NCI-H2196 (cell line): Measurements from ENCODE around the gene PUDP.
"Not testable (repeated sequence)": the region's sequence is repeated elsewhere in the genome, so short reads cannot be mapped to it uniquely, and the experiment has no call there.

ENCODE experiments used
- DNase-seq: peaks from one replicate; lab custom pipeline; 2025; ENCODE audit not compliant: unreplicated experiment; lab: John Stamatoyannopoulos, UW

Gene PUDP

GRCh38 chrX:7147978-7148854 lies at the start of gene PUDP:
Gene PUDP, minus strand, starts transcription at chrX:7148153. Its CDS starts 40 bp downstream, at chrX:7148113.
- peak; percentile 83 for DNase-seq

GRCh38 chrX:7194606-7195005 lies 46.7 kb upstream of the PUDP start:
- DNase-seq = no peak

- no peak for DNase-seq
Observed at GRCh38 chrX:7192871-7193270, 44.9 kb upstream of the PUDP start.

- DNase-seq = no peak
Observed at GRCh38 chrX:7191681-7192110, 43.7 kb upstream of the PUDP start.

- no peak for DNase-seq
Observed at GRCh38 chrX:7190157-7190556, 42.2 kb upstream of the PUDP start.

- DNase-seq = no peak
Observed at GRCh38 chrX:7188672-7189071, 40.7 kb upstream of the PUDP start.

- DNase-seq = no peak
Observed at GRCh38 chrX:7184816-7185215, 36.9 kb upstream of the PUDP start.

GRCh38 chrX:7179446-7179845 lies 31.5 kb upstream of the PUDP start:
- no peak for DNase-seq

- not testable (repeated sequence) for DNase-seq
Observed at GRCh38 chrX:7178859-7179258, 30.9 kb upstream of the PUDP start.

- no peak for DNase-seq
Observed at GRCh38 chrX:7170898-7171297, 22.9 kb upstream of the PUDP start.

- no peak for DNase-seq
Observed at GRCh38 chrX:7169627-7170026, 21.7 kb upstream of the PUDP start.

GRCh38 chrX:7168371-7168770 lies 20.4 kb upstream of the PUDP start:
- no peak for DNase-seq

- no peak for DNase-seq
Observed at GRCh38 chrX:7164174-7164573, 16.2 kb upstream of the PUDP start.

GRCh38 chrX:7163146-7163677 lies 15.3 kb upstream of the PUDP start:
- DNase-seq = no peak

- DNase-seq = no peak
Observed at GRCh38 chrX:7159149-7159861, 11.4 kb upstream of the PUDP start.

- no peak for DNase-seq
Observed at GRCh38 chrX:7158468-7158990, 10.6 kb upstream of the PUDP start.

GRCh38 chrX:7156879-7157278 lies 8.9 kb upstream of the PUDP start:
- no peak for DNase-seq

- DNase-seq = no peak
Observed at GRCh38 chrX:7155163-7155562, 7.2 kb upstream of the PUDP start.

- DNase-seq = no peak
Observed at GRCh38 chrX:7154041-7154597, 6.2 kb upstream of the PUDP start.

GRCh38 chrX:7153231-7153630 lies 5.3 kb upstream of the PUDP start:
- no peak for DNase-seq

GRCh38 chrX:7149411-7149810 lies 1.5 kb upstream of the PUDP start:
- DNase-seq = no peak
